Measurements from ENCODE around the gene H6PD. TPM values are rescaled to one million over a fixed set of nuclear protein-coding genes. Genes with fewer than 3 reads are reported as not detected.

Gene H6PD
- total RNA-seq, result 10.2 and 11.8 TPM in 2 replicates

GRCh38 chr1:9234223-9235095, at the start of gene H6PD:
Gene H6PD, plus strand, starts transcription at chr1:9234774. Its CDS starts 10,161 bp downstream, at chr1:9244935.

GRCh38 chr1:9292361-9293240, 58.0 kb downstream of the H6PD start, which contains the start of gene SPSB1:
Gene SPSB1, plus strand, starts transcription at chr1:9292894. Its CDS starts 62,998 bp downstream, at chr1:9355892.

Other genes starting within 250 kb of the H6PD start
- not detected in 2 replicates for gene SLC2A7, start 208.4 kb upstream of the H6PD start, total RNA-seq
- gene SLC2A5, start 165.1 kb upstream of the H6PD start, total RNA-seq, result under 0.01 TPM in 2 replicates
- gene GPR157, start 105.7 kb upstream of the H6PD start, total RNA-seq, result 3.4 and 3.6 TPM in 2 replicates
- gene SPSB1, start 58.1 kb downstream of the H6PD start, total RNA-seq, result 21.3 and 28.6 TPM in 2 replicates

Data from endothelial cell of coronary artery (primary cell).